GM19468 (cell line): ENCODE results near the gene PSG6.
"Not testable (repeated sequence)": the region's sequence is repeated elsewhere in the genome, so short reads cannot be mapped to it uniquely, and the experiment has no call there.

Source experiments
- ATAC-seq: cut with Tn5 transposase; IDR thresholded peaks from one replicate; pipeline ENCODE4 v1.9.1; 2021; ENCODE audit warnings: mild to moderate bottlenecking, moderate library complexity, moderate number of reproducible peaks; ENCODE audit not compliant: unreplicated experiment; ENCODE audit errors: extremely low read depth

Gene PSG6

DNA sequence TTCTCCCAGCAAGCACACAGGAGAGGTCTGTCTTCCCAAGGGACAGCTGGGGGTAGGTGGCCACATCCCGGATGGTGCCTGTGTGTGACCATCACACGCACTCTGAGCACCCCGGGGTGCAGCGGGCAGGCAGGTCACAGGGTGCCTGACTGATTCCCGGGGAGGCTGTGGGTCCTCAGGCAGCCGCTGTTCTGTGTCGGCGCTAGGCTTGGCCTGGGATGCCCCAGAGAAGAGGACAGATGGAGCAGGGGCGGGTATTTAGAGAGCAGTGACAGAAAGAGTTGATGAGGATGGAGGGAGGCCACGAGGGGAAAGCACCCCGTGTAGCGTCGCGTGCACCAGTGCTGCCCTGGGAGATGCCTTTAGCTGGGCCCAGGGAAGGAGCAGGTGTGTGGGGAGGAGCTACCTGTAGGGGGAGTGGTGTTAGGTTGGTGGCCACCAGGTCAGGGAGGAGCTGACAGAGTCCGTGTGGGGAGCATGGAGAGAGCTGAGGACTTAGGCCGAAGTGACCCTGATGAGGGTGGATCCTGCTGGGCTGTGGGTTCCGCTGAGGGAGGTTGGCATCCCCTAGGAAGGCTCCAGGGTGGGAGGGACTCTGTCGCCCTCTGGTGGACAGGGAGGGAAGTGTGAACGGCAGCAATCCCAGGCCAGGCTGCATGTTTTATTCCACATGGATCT is 60.7 kb downstream of the PSG6 start:
- not testable (repeated sequence) for ATAC-seq

DNA sequence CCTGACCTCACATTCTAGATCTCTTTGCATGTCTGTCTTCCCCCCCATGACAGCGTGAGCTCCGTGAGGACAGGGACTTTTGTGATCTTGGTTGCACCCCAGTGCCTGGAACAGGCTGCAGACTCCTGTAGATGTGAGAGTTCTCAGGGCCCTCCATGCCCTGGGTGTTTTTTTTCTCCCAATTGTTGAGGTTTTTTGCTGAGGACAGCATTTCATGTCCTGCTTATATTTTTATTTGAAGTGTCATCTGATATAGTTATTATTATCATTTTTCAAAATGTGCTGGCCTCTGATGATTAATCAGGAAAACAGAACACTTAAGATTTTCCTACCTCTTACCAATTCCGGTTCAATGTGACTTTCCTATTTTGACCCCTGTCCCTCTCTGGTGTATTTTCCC is 62.9 kb downstream of the PSG6 start:
- not testable (repeated sequence) for ATAC-seq

- ATAC-seq, result not testable (repeated sequence)
Measured at GRCh38 chr19:42853231-42853630, 64.5 kb downstream of the PSG6 start.

GRCh38 chr19:42852821-42853220 is 64.9 kb downstream of the PSG6 start:
- not testable (repeated sequence) for ATAC-seq
